ENCODE data around the gene MCRIP2. TPM values are rescaled to one million over a fixed set of nuclear protein-coding genes. Genes with fewer than 3 reads are reported as not detected.
A peak's percentile ranks its signal among the peaks of the same experiment; 100 is the strongest.

Gene MCRIP2
- total RNA-seq, 3 donors from 2014 or later: 76.3 to 116 (median 100) TPM

GRCh38 chr16:694187-694862 lies 52.7 kb downstream of the MCRIP2 start:
- Histone ChIP-seq H3K36me3 (ENCODE audit: low read depth) (no peaks in the 10 kb centered on the region), H3K4me3 (no peak overlapping the region), H3K9me3 (no peaks in the 10 kb centered on the region), H3K4me1 (ENCODE audit: low read depth) (peaks cover 25% of the 10 kb centered on the region)
- ATAC-seq (no peak), DNase-seq (no peak)
- no peak for TF ChIP-seq CTCF (IDR thresholded peaks at IDR 0.05)
- intact Hi-C loops (cut with DNase I, micrococcal nuclease): no loop called here

- Histone ChIP-seq H3K4me1 (ENCODE audit: low read depth) (peaks cover 20% of the 10 kb centered on the region), H3K36me3 (ENCODE audit: low read depth) (no peaks in the 10 kb centered on the region), H3K9me3 (no peaks in the 10 kb centered on the region), H3K4me3 (no peak overlapping the region)
- ATAC-seq (no peak), DNase-seq (peak in 1 of 3 donors; percentile 79)
- intact Hi-C loops (cut with DNase I, micrococcal nuclease): no loop called here
- TF ChIP-seq CTCF (IDR thresholded peaks at IDR 0.05): no peak
Observed at GRCh38 chr16:694863-695354, 53.3 kb downstream of the MCRIP2 start.

GRCh38 chr16:695355-696089 lies 53.9 kb downstream of the MCRIP2 start:
- DNase-seq: peak; percentile 92 to 93 (median 93)
- TF ChIP-seq CTCF (IDR thresholded peaks at IDR 0.05): no peak
- Histone ChIP-seq H3K4me1 (ENCODE audit: low read depth) (peaks cover 20% of the 10 kb centered on the region), H3K36me3 (ENCODE audit: low read depth) (no peaks in the 10 kb centered on the region), H3K9me3 (no peaks in the 10 kb centered on the region), H3K4me3 (no peak overlapping the region)
- intact Hi-C loops (cut with DNase I, micrococcal nuclease): no loop called here
- peak; percentile 89 for ATAC-seq

Other genes with a start within 250 kb of the MCRIP2 start
- 100 to 1,000 TPM in 1 of 3 donors, 10 to 100 TPM in 2; 24.5 to 125 (median 43.6) TPM for gene NME4, start 244.6 kb upstream of the MCRIP2 start, total RNA-seq
- 10 to 100 TPM; 39.5 to 64.3 (median 56.0) TPM for gene DECR2, start 239.9 kb upstream of the MCRIP2 start, total RNA-seq
- 10 to 100 TPM; 22.3 to 45.6 (median 30.7) TPM for gene RAB11FIP3, start 216.2 kb upstream of the MCRIP2 start, total RNA-seq
- 100 to 1,000 TPM in 2 of 3 donors, 10 to 100 TPM in 1; 73.5 to 110 (median 109) TPM for gene CAPN15, start 114.1 kb upstream of the MCRIP2 start, total RNA-seq
- not detected for gene PRR35, start 81.4 kb upstream of the MCRIP2 start, total RNA-seq
- under 1 TPM; 0.26 to 0.82 (median 0.36) TPM for gene NHLRC4, start 74.8 kb upstream of the MCRIP2 start, total RNA-seq
- gene PIGQ, start 71.9 kb upstream of the MCRIP2 start, total RNA-seq: 10 to 100 TPM; 37.8 to 39.6 (median 38.4) TPM
- gene RAB40C, start 51.8 kb upstream of the MCRIP2 start, total RNA-seq: 10 to 100 TPM; 31.2 to 51.0 (median 40.1) TPM
- 1 to 10 TPM; 1.1 to 2.2 (median 1.6) TPM for gene WFIKKN1, start 10.8 kb upstream of the MCRIP2 start, total RNA-seq
- 10 to 100 TPM; 40.3 to 52.4 (median 50.0) TPM for gene METTL26, start 5.5 kb upstream of the MCRIP2 start, total RNA-seq
- 10 to 100 TPM; 35.0 to 54.9 (median 50.2) TPM for gene WDR90, start 7.5 kb downstream of the MCRIP2 start, total RNA-seq
- gene RHOT2, start 26.3 kb downstream of the MCRIP2 start, total RNA-seq: 100 to 1,000 TPM; 124 to 138 (median 127) TPM
- gene RHBDL1, start 33.8 kb downstream of the MCRIP2 start, total RNA-seq: 1 to 10 TPM; 2.8 to 3.4 (median 3.0) TPM
- gene STUB1, start 38.6 kb downstream of the MCRIP2 start, total RNA-seq: 100 to 1,000 TPM in 2 of 3 donors, 10 to 100 TPM in 1; 77.8 to 119 (median 108) TPM
- gene JMJD8, start 42.5 kb downstream of the MCRIP2 start, total RNA-seq: 10 to 100 TPM; 39.5 to 60.5 (median 46.9) TPM
- gene WDR24, start 48.6 kb downstream of the MCRIP2 start, total RNA-seq: 10 to 100 TPM in 2 of 3 donors, 1 to 10 TPM in 1; 9.2 to 13.4 (median 10.5) TPM
- gene FBXL16, start 64.0 kb downstream of the MCRIP2 start, total RNA-seq: 1 to 10 TPM; 1.3 to 2.2 (median 2.1) TPM
- gene METRN, start 73.3 kb downstream of the MCRIP2 start, total RNA-seq: 10 to 100 TPM; 15.8 to 34.5 (median 22.0) TPM
- 10 to 100 TPM; 36.2 to 39.9 (median 39.8) TPM for gene ANTKMT, start 79.3 kb downstream of the MCRIP2 start, total RNA-seq
- under 1 TPM; 0.47 to 0.96 (median 0.80) TPM for gene CCDC78, start 84.6 kb downstream of the MCRIP2 start, total RNA-seq
- gene HAGHL, start 85.3 kb downstream of the MCRIP2 start, total RNA-seq: 1 to 10 TPM; 1.9 to 6.6 (median 3.5) TPM
- 10 to 100 TPM; 37.7 to 48.7 (median 47.6) TPM for gene CIAO3, start 99.2 kb downstream of the MCRIP2 start, total RNA-seq
- gene MSLN, start 118.9 kb downstream of the MCRIP2 start, total RNA-seq: 1 to 10 TPM; 3.4 to 7.0 (median 4.7) TPM
- 10 to 100 TPM; 19.8 to 20.0 (median 19.8) TPM for gene RPUSD1, start 146.6 kb downstream of the MCRIP2 start, total RNA-seq
- gene CHTF18, start 146.8 kb downstream of the MCRIP2 start, total RNA-seq: 10 to 100 TPM; 11.9 to 32.4 (median 12.3) TPM
- gene GNG13, start 158.9 kb downstream of the MCRIP2 start, total RNA-seq: 1 to 10 TPM in 1 of 3 donors, under 1 TPM in 1, not detected in 1; 0.31 to 1.0 TPM